GM23338 (cell line): Measurements from ENCODE around the gene RHOF. TPM values are rescaled to one million over a fixed set of nuclear protein-coding genes. Genes with fewer than 3 reads are reported as not detected.

Source experiments
- ATAC-seq: fragments of 200-7000 bp; cut with Tn5 transposase; 3 replicates; pipeline ENCODE4 v1.9.1; 2020
- DNase-seq: peaks from one replicate; pipeline ENCODE4 v3.0.0-alpha.2; 2015; ENCODE audit warnings: low spot score
- H2AFZ ChIP-seq: fragments of 200-600 bp; sonication (generic); 2 replicates; pipeline ENCODE4 v1.8.0; 2016; ENCODE audit warnings: antibody characterized with exemption, mild to moderate bottlenecking, moderate library complexity
- H3F3A ChIP-seq: fragments of 200-600 bp; sonication (generic); replicated peaks from 2 replicates; pipeline ENCODE4 v1.8.0; 2017; ENCODE audit warnings: antibody characterized with exemption, mixed run types, low read depth
- H3K27ac ChIP-seq: fragments of 200-600 bp; sonication (generic); 2 replicates; pipeline ENCODE4 v1.6.1; 2016; ENCODE audit warnings: low read depth
- H3K27me3 ChIP-seq: fragments of 200-600 bp; sonication (generic); 2 replicates; pipeline ENCODE4 v1.8.0; 2016; ENCODE audit warnings: mild to moderate bottlenecking, mixed run types, moderate library complexity; ENCODE audit not compliant: insufficient read depth
- H3K36me3 ChIP-seq: fragments of 200-600 bp; sonication (generic); 2 replicates; pipeline ENCODE4 v1.8.0; 2016; ENCODE audit warnings: mild to moderate bottlenecking; ENCODE audit not compliant: insufficient read depth
- H3K4me1 ChIP-seq: fragments of 200-600 bp; sonication (generic); 2 replicates; pipeline ENCODE4 v1.8.0; 2016; ENCODE audit warnings: mild to moderate bottlenecking, moderate library complexity; ENCODE audit not compliant: insufficient read depth
- H3K4me2 ChIP-seq: fragments of 200-600 bp; sonication (generic); 2 replicates; pipeline ENCODE4 v1.7.1; 2017; ENCODE audit warnings: mixed run types
- H3K4me3 ChIP-seq: fragments of 200-600 bp; sonication (generic); 2 replicates; pipeline ENCODE4 v1.6.1; 2016; ENCODE audit warnings: mixed run types
- H3K79me2 ChIP-seq: fragments of 200-600 bp; sonication (generic); replicated peaks from 2 replicates; pipeline ENCODE4 v1.8.0; 2017; ENCODE audit warnings: mild to moderate bottlenecking; ENCODE audit not compliant: insufficient read depth
- H3K9me2 ChIP-seq: fragments of 200-600 bp; sonication (generic); 2 replicates; pipeline ENCODE4 v1.8.0; 2017; ENCODE audit not compliant: insufficient read depth
- H4K20me1 ChIP-seq: fragments of 200-600 bp; sonication (generic); replicated peaks from 2 replicates; pipeline ENCODE4 v1.8.0; 2017; ENCODE audit warnings: mild to moderate bottlenecking; ENCODE audit not compliant: insufficient read depth
- H3K27ac Mint-ChIP-seq: 2 replicates; pipeline ENCODE4 v1.8.0; 2020; ENCODE audit warnings: inconsistent platforms, mild to moderate bottlenecking, moderate library complexity, mixed read lengths
- H3K27me3 Mint-ChIP-seq: 3 replicates; pipeline ENCODE4 v1.8.0; 2022; ENCODE audit warnings: low read depth, mild to moderate bottlenecking, moderate library complexity, mixed read lengths, inconsistent platforms; ENCODE audit not compliant: insufficient read depth, poor library complexity
- H3K36me3 Mint-ChIP-seq: 3 replicates; pipeline ENCODE4 v1.8.0; 2021; ENCODE audit warnings: low read depth, mild to moderate bottlenecking, inconsistent platforms, moderate library complexity, mixed read lengths
- H3K4me1 Mint-ChIP-seq: 3 replicates; pipeline ENCODE4 v1.8.0; 2020; ENCODE audit warnings: mild to moderate bottlenecking, inconsistent platforms, mixed read lengths
- H3K4me3 Mint-ChIP-seq: 3 replicates; pipeline ENCODE4 v1.8.0; 2021; ENCODE audit warnings: moderate library complexity, mild to moderate bottlenecking, inconsistent platforms, mixed read lengths
- H3K9me3 Mint-ChIP-seq: 3 replicates; pipeline ENCODE4 v1.8.0; 2020; ENCODE audit warnings: moderate library complexity, mild to moderate bottlenecking, inconsistent platforms, mixed read lengths
- CREB1 ChIP-seq: fragments of 250-450 bp; sonication (Bioruptor Pico); IDR thresholded peaks from 2 replicates; pipeline ENCODE4 v1.5.0; 2020; ENCODE audit warnings: low read depth, mild to moderate bottlenecking, moderate library complexity
- EZH2 ChIP-seq: fragments of 200-600 bp; sonication (generic); IDR thresholded peaks from one replicate; pipeline ENCODE4 v1.8.0; 2017; ENCODE audit warnings: antibody characterized with exemption, mild to moderate bottlenecking, low read depth; ENCODE audit not compliant: unreplicated experiment
- EZH2phosphoT487 ChIP-seq: fragments of 200-600 bp; sonication (generic); IDR thresholded peaks from one replicate; pipeline ENCODE4 v1.8.1; 2018; ENCODE audit warnings: antibody characterized with exemption; ENCODE audit not compliant: unreplicated experiment
- NANOG ChIP-seq: IDR thresholded peaks from 2 replicates; pipeline ENCODE4 v1.6.1; 2016; ENCODE audit warnings: antibody characterized with exemption, borderline replicate concordance
- POLR2AphosphoS5 ChIP-seq: IDR thresholded peaks from 2 replicates; pipeline ENCODE4 v1.6.1; 2016; ENCODE audit warnings: antibody characterized with exemption, low read depth
- STAT1 ChIP-seq: IDR thresholded peaks from one replicate; pipeline ENCODE4 v1.6.1; 2016; ENCODE audit warnings: antibody characterized with exemption; ENCODE audit not compliant: unreplicated experiment
- ZNF114 ChIP-seq: fragments of 250-450 bp; sonication (Bioruptor Pico); IDR thresholded peaks from 2 replicates; pipeline ENCODE4 v1.5.0; 2020; ENCODE audit warnings: mild to moderate bottlenecking, moderate library complexity
- ZNF331 ChIP-seq: fragments of 250-450 bp; sonication (Bioruptor Pico); IDR thresholded peaks from 2 replicates; pipeline ENCODE4 v1.5.0; 2020; ENCODE audit warnings: low read depth, mild to moderate bottlenecking, moderate library complexity
- ZNF462 ChIP-seq: fragments of 250-450 bp; sonication (Bioruptor Pico); IDR thresholded peaks from 2 replicates; pipeline ENCODE4 v1.5.0; 2020; ENCODE audit warnings: mild to moderate bottlenecking, moderate library complexity
- polyA plus RNA-seq: library from polyadenylated mRNA; unstranded; fragments of >200 nt; fragmentation: Nextera tagmentation; extraction: Ambion mirVana; gene quantifications from 2 replicates; pipeline ENCODE4 v1.2.1, GENCODE V29; 2016
- total RNA-seq: library from RNA; depleted of rRNA; stranded (reverse); fragments of >200 nt; shearing (Covaris generic); gene quantifications from 2 replicates; pipeline ENCODE4 v1.2.3, GENCODE V29; 2014

The RHOF gene
- total and polyA plus RNA-seq, 2 experiments from 2014 or later, result 10.5 to 53.4 TPM

GRCh38 chr12:121806009-121806545 lies 12.6 kb upstream of the RHOF start:
- Histone ChIP-seq H2AFZ (no peak overlapping the region), H4K20me1 (peaks cover 5% of the 10 kb centered on the region; the same call in 1 of the 2 replicates), H3K36me3 (no peaks in the 10 kb centered on the region), H3K79me2 (peaks cover 66% of the 10 kb centered on the region), H3K27me3 (no peaks in the 10 kb centered on the region), H3K27ac (no peak overlapping the region), H3K4me2 (peak overlapping the region; percentile 98), H3F3A (no peaks in the 10 kb centered on the region; the same call in 1 of the 2 replicates), H3K9me2 (no peaks in the 10 kb centered on the region), H3K4me3 (peak overlapping the region; percentile 86), H3K4me1 (peaks cover 24% of the 10 kb centered on the region)
- Mint-ChIP-seq H3K27ac (no peak overlapping the region), H3K9me3 (peaks cover 5% of the 10 kb centered on the region; the same call in 1 of the 3 replicates), H3K4me3 (peak overlapping the region; percentile 89), H3K27me3 (peaks cover 27% of the 10 kb centered on the region), H3K4me1 (peaks cover 37% of the 10 kb centered on the region), H3K36me3 (peaks cover 56% of the 10 kb centered on the region)
- TF ChIP-seq NANOG (no peak), ZNF331 (CRISPR knock-in tag) (no peak), EZH2 (no peak), ZNF114 (CRISPR knock-in tag) (no peak), CREB1 (CRISPR knock-in tag) (no peak), POLR2AphosphoS5 (no peak), STAT1 (no peak), EZH2phosphoT487 (no peak), ZNF462 (CRISPR knock-in tag) (no peak)
- ATAC-seq (no peak), DNase-seq (no peak)
